CD4-positive, alpha-beta T cell treated with Interleukin-12 subunit alpha and Interleukin-12 subunit beta, for 1 hour (primary cell): Measurements from ENCODE around the gene PIK3R1.
"Not testable (repeated sequence)": the region's sequence is repeated elsewhere in the genome, so short reads cannot be mapped to it uniquely, and the experiment has no call there.

ENCODE experiments used
- DNase-seq: peaks from one replicate; pipeline ENCODE4 v3.0.0-alpha.2; 2020

The PIK3R1 gene

GRCh38 chr5:68227532-68228160 is 12.1 kb downstream of the PIK3R1 start:
- DNase-seq = no peak

- DNase-seq = no peak
Measured at GRCh38 chr5:68229416-68229815, 13.9 kb downstream of the PIK3R1 start.

GRCh38 chr5:68230285-68230684 is 14.7 kb downstream of the PIK3R1 start:
- DNase-seq = no peak

- DNase-seq = no peak
Measured at GRCh38 chr5:68231414-68232076, 16.0 kb downstream of the PIK3R1 start.

- DNase-seq = no peak
Measured at GRCh38 chr5:68232277-68232676, 16.7 kb downstream of the PIK3R1 start.

GRCh38 chr5:68233075-68233474 is 17.5 kb downstream of the PIK3R1 start:
- DNase-seq = no peak

GRCh38 chr5:68235229-68235628 is 19.7 kb downstream of the PIK3R1 start:
- DNase-seq = not testable (repeated sequence)

- no peak for DNase-seq
Measured at GRCh38 chr5:68237715-68238114, 22.2 kb downstream of the PIK3R1 start.

- DNase-seq = peak; percentile 78
Measured at GRCh38 chr5:68239487-68239886, 23.9 kb downstream of the PIK3R1 start.

GRCh38 chr5:68240202-68240601 is 24.6 kb downstream of the PIK3R1 start:
- DNase-seq = no peak

GRCh38 chr5:68240771-68241170 is 25.2 kb downstream of the PIK3R1 start:
- no peak for DNase-seq

GRCh38 chr5:68242743-68243142 is 27.2 kb downstream of the PIK3R1 start:
- no peak for DNase-seq

- no peak for DNase-seq
Measured at GRCh38 chr5:68243251-68243650, 27.7 kb downstream of the PIK3R1 start.

- DNase-seq = no peak
Measured at GRCh38 chr5:68243681-68244080, 28.1 kb downstream of the PIK3R1 start.

- DNase-seq = no peak
Measured at GRCh38 chr5:68245319-68245718, 29.8 kb downstream of the PIK3R1 start.

- no peak for DNase-seq
Measured at GRCh38 chr5:68246802-68247201, 31.2 kb downstream of the PIK3R1 start.

GRCh38 chr5:68247627-68248026 is 32.1 kb downstream of the PIK3R1 start:
- DNase-seq = no peak

GRCh38 chr5:68248896-68249295 is 33.3 kb downstream of the PIK3R1 start:
- no peak for DNase-seq

- no peak for DNase-seq
Measured at GRCh38 chr5:68249520-68249919, 34.0 kb downstream of the PIK3R1 start.

GRCh38 chr5:68250661-68251298 is 35.2 kb downstream of the PIK3R1 start:
- DNase-seq = no peak

GRCh38 chr5:68251386-68251785 is 35.8 kb downstream of the PIK3R1 start:
- DNase-seq = peak; percentile 53

GRCh38 chr5:68251804-68252522 is 36.4 kb downstream of the PIK3R1 start:
- DNase-seq = no peak
